ENCODE measurements around the gene CFAP46. TPM values are rescaled to one million over a fixed set of nuclear protein-coding genes. Genes with fewer than 3 reads are reported as not detected.

The CFAP46 gene
- total and polyA plus RNA-seq, 2 of the 8 experiments (the other 6 are each of a cell fraction or from before 2014, with no cell fraction given) = 2.6 to 4.8 TPM

GRCh38 chr10:132973903-132974241, 31.5 kb upstream of the CFAP46 start:
- no peak overlapping the region for H3K9ac ChIP-seq (replicated peaks in 1 of 4; ENCODE audit: extremely low read depth in 1 of 4, low read depth in 3 of 4, low read length in 3 of 4)
- DNase-seq (ENCODE audit: low read depth in 1 of 2, low spot score in 2 of 2) = no peak
- TF ChIP-seq MAX (IDR thresholded peaks at IDR 0.05) = no peak
- TF ChIP-seq USF2 (IDR thresholded peaks at IDR 0.05; ENCODE audit: low read length) = no peak
- no peak for TF ChIP-seq ZNF274 (IDR thresholded peaks at IDR 0.05; ENCODE audit: borderline replicate concordance, extremely low read depth, low read length)
- no peak for TF ChIP-seq CHD1 (IDR thresholded peaks at IDR 0.05; ENCODE audit: low read depth, low read length)
- no peak for TF ChIP-seq CEBPB (IDR thresholded peaks at IDR 0.05; ENCODE audit: low read depth, low read length)
- TF ChIP-seq MAFK (IDR thresholded peaks at IDR 0.05; ENCODE audit: low read depth, low read length) = no peak
- no peak for TF ChIP-seq RFX5 (IDR thresholded peaks at IDR 0.05; ENCODE audit: borderline replicate concordance, low read depth, low read length)
- no peak for TF ChIP-seq ATF3 (IDR thresholded peaks at IDR 0.05; ENCODE audit: insufficient read depth, low read depth, low read length)
- no peak for TF ChIP-seq CHD2 (IDR thresholded peaks at IDR 0.05; ENCODE audit: low read length)
- TF ChIP-seq RXRA (IDR thresholded peaks at IDR 0.05; ENCODE audit: insufficient read depth, low read depth, low read length) = no peak
- no peak for TF ChIP-seq KDM1A (IDR thresholded peaks at IDR 0.05; ENCODE audit: borderline replicate concordance, low read length)

More at GRCh38 chr10:132973903-132974241, 31.5 kb upstream of the CFAP46 start:
- Histone ChIP-seq H3K4me3 (ENCODE audit: extremely low read depth in 1 of 4, insufficient read depth in 2 of 4, low read depth in 3 of 4, low read length in 4 of 4) (no peak overlapping the region), H3K14ac (ENCODE audit: insufficient read length) (no peak overlapping the region), H4K20me1 (replicated peaks in 1 of 2; ENCODE audit: control insufficient read depth in 1 of 2, insufficient read depth in 2 of 2, low read length in 2 of 2) (no peaks in the 10 kb centered on the region), H2AFZ (ENCODE audit: low read length) (no peak overlapping the region), H3K56ac (replicated peaks; ENCODE audit: insufficient read length, low read depth, low read length) (no peak overlapping the region), H3K79me2 (ENCODE audit: control insufficient read depth in 1 of 2, insufficient read depth in 2 of 2, low read length in 2 of 2) (no peaks in the 10 kb centered on the region), H2BK5ac (ENCODE audit: low read depth, low read length) (no peak overlapping the region), H3K18ac (ENCODE audit: extremely low read depth, low read length) (no peak overlapping the region), H3K23me2 (ENCODE audit: low read depth, low read length) (no peaks in the 10 kb centered on the region), H3K23ac (ENCODE audit: insufficient read length) (no peak overlapping the region), H3K36me3 (ENCODE audit: control insufficient read depth in 2 of 4, insufficient read depth in 4 of 4, low read length in 3 of 4) (no peaks in the 10 kb centered on the region), H3K4ac (replicated peaks; ENCODE audit: insufficient read length, low read depth, low read length) (no peak overlapping the region), H2BK20ac (ENCODE audit: low read length) (no peak overlapping the region), H3K9me3 (ENCODE audit: insufficient read depth in 2 of 2, low read depth in 1 of 2, low read length in 1 of 2) (no peaks in the 10 kb centered on the region), H3K27me3 (replicated peaks in 1 of 4; ENCODE audit: control insufficient read depth in 3 of 4, extremely low read depth in 1 of 4, insufficient read depth in 3 of 4, low read length in 3 of 4) (peaks cover 0 to 5% (median 0%) of the 10 kb centered on the region in 4 experiments; a peak in 2 of 7 replicates), H4K8ac (ENCODE audit: extremely low read depth, insufficient read depth, low read length) (no peak overlapping the region), H3K4me2 (ENCODE audit: insufficient read depth in 1 of 2, low read depth in 2 of 2, low read length in 2 of 2) (no peak overlapping the region), H4K91ac (replicated peaks; ENCODE audit: insufficient read length, low read length) (no peak overlapping the region), H3K4me1 (replicated peaks in 1 of 4; ENCODE audit: control insufficient read depth in 3 of 4, insufficient read depth in 4 of 4, low read length in 3 of 4) (peaks cover 0 to 21% (median 12%) of the 10 kb centered on the region in 4 experiments; a peak in 6 of 7 replicates), H3K27ac (ENCODE audit: low read depth, low read length) (no peak overlapping the region), H4K5ac (ENCODE audit: insufficient read length, low read depth, low read length) (no peak overlapping the region), H2BK120ac (replicated peaks; ENCODE audit: low read depth, low read length) (no peak overlapping the region), H2BK15ac (ENCODE audit: low read length) (no peak overlapping the region), H3K79me1 (ENCODE audit: low read depth, low read length) (no peaks in the 10 kb centered on the region), H2BK12ac (ENCODE audit: low read depth, low read length) (no peak overlapping the region), H2AK5ac (ENCODE audit: low read depth, low read length) (no peak overlapping the region)
- 89% methylated on average over 8 of the region's 8 CpGs; no CpG with 5 or more reads in 1 of the 2 experiments for WGBS, 2 experiments (ENCODE audit: extremely low coverage in 1 of 2, insufficient coverage in 1 of 2, insufficient read length in 1 of 2, insufficient replicate concordance in 2 of 2, low coverage in 1 of 2, low lambda C conversion rate in 2 of 2, missing lambda C conversion rate in 1 of 2)
- POLR2A ChIA-PET (ENCODE audit: partially characterized antibody) = no interaction called here
- FAIRE-seq = no peak
- CTCF ChIA-PET (ENCODE audit: partially characterized antibody) = interaction anchor here (0.7 kb wide), 1 partner anchor 1185 kb away, joined by 3 read pairs; no protein-coding TSS in a partner anchor
